ENCODE measurements around the gene PM20D2.
"Not testable (repeated sequence)": the region's sequence is repeated elsewhere in the genome, so short reads cannot be mapped to it uniquely, and the experiment has no call there.

GRCh38 chr6:89128256-89128671 is 17.6 kb upstream of the PM20D2 start:
- TF ChIP-seq CTCF (conservative IDR thresholded peaks at IDR 0.05; ENCODE audit: low read depth, low read length); EZH2 (IDR thresholded peaks at IDR 0.05; ENCODE audit: borderline replicate concordance, low read depth, low read length, poor library complexity, severe bottlenecking): not testable (repeated sequence)
